ENCODE measurements around the gene SGCE. TPM values are rescaled to one million over a fixed set of nuclear protein-coding genes. Genes with fewer than 3 reads are reported as not detected.

The SGCE gene
- total RNA-seq, 1 experiment from 2014 or later = not detected

GRCh38 chr7:94623820-94624219, 32.1 kb downstream of the SGCE start:
- no peak for DNase-seq (ENCODE audit: low spot score)

- no peak for DNase-seq (ENCODE audit: low spot score)
These were observed 34.8 kb downstream of the SGCE start for GRCh38 chr7:94621120-94621519.

- DNase-seq (ENCODE audit: low spot score) = peak; percentile 56
These were observed 35.2 kb downstream of the SGCE start for GRCh38 chr7:94620703-94621118.

GRCh38 chr7:94618126-94618525, 37.8 kb downstream of the SGCE start:
- no peak for DNase-seq (ENCODE audit: low spot score)

GRCh38 chr7:94616855-94617254, 39.1 kb downstream of the SGCE start:
- DNase-seq (ENCODE audit: low spot score) = no peak

GRCh38 chr7:94615666-94616065, 40.3 kb downstream of the SGCE start:
- DNase-seq (ENCODE audit: low spot score) = no peak

- no peak for DNase-seq (ENCODE audit: low spot score)
These were observed 43.3 kb downstream of the SGCE start for GRCh38 chr7:94612661-94613060.

GRCh38 chr7:94612253-94612652, 43.7 kb downstream of the SGCE start:
- DNase-seq (ENCODE audit: low spot score) = no peak

- no peak for DNase-seq (ENCODE audit: low spot score)
These were observed 46.4 kb downstream of the SGCE start for GRCh38 chr7:94609561-94609960.

- DNase-seq (ENCODE audit: low spot score) = no peak
These were observed 50.9 kb downstream of the SGCE start for GRCh38 chr7:94605031-94605430.

GRCh38 chr7:94602181-94602580, 53.8 kb downstream of the SGCE start:
- no peak for DNase-seq (ENCODE audit: low spot score)

GRCh38 chr7:94600267-94600666, 55.7 kb downstream of the SGCE start:
- DNase-seq (ENCODE audit: low spot score) = no peak

GRCh38 chr7:94595717-94596116, 60.2 kb downstream of the SGCE start:
- no peak for DNase-seq (ENCODE audit: low spot score)

- DNase-seq (ENCODE audit: low spot score) = no peak
These were observed 61.1 kb downstream of the SGCE start for GRCh38 chr7:94594882-94595281.

GRCh38 chr7:94591176-94591575, 64.8 kb downstream of the SGCE start:
- DNase-seq (ENCODE audit: low spot score) = peak; percentile 5

- DNase-seq (ENCODE audit: low spot score) = no peak
These were observed 65.3 kb downstream of the SGCE start for GRCh38 chr7:94590526-94591162.

GRCh38 chr7:94588075-94588474, 67.9 kb downstream of the SGCE start:
- no peak for DNase-seq (ENCODE audit: low spot score)

GRCh38 chr7:94584113-94584512, 71.8 kb downstream of the SGCE start:
- DNase-seq (ENCODE audit: low spot score) = no peak

GRCh38 chr7:94580601-94581000, 75.3 kb downstream of the SGCE start:
- peak; percentile 70 for DNase-seq (ENCODE audit: low spot score)

- no peak for DNase-seq (ENCODE audit: low spot score)
These were observed 76.5 kb downstream of the SGCE start for GRCh38 chr7:94579470-94579869.

- DNase-seq (ENCODE audit: low spot score) = no peak
These were observed 77.3 kb downstream of the SGCE start for GRCh38 chr7:94578614-94579013.

GRCh38 chr7:94577357-94577756, 78.6 kb downstream of the SGCE start:
- DNase-seq (ENCODE audit: low spot score) = no peak

- no peak for DNase-seq (ENCODE audit: low spot score)
These were observed 79.6 kb downstream of the SGCE start for GRCh38 chr7:94576316-94576715.

GRCh38 chr7:94575646-94576045, 80.3 kb downstream of the SGCE start:
- DNase-seq (ENCODE audit: low spot score) = no peak
